VCaP (cell line): ENCODE results near the gene FAM185A.
"Not testable (repeated sequence)": the region's sequence is repeated elsewhere in the genome, so short reads cannot be mapped to it uniquely, and the experiment has no call there.

Experiments used
- H3K27ac ChIP-seq: fragments of 450-650 bp; 2 replicates; pipeline ENCODE4 v1.5.1; 2017
- CTCF ChIP-seq: fragments of 450-650 bp; conservative IDR thresholded peaks from 2 replicates; pipeline ENCODE4 v1.5.1; 2017; ENCODE audit warnings: mild to moderate bottlenecking, moderate library complexity

FAM185A gene

DNA sequence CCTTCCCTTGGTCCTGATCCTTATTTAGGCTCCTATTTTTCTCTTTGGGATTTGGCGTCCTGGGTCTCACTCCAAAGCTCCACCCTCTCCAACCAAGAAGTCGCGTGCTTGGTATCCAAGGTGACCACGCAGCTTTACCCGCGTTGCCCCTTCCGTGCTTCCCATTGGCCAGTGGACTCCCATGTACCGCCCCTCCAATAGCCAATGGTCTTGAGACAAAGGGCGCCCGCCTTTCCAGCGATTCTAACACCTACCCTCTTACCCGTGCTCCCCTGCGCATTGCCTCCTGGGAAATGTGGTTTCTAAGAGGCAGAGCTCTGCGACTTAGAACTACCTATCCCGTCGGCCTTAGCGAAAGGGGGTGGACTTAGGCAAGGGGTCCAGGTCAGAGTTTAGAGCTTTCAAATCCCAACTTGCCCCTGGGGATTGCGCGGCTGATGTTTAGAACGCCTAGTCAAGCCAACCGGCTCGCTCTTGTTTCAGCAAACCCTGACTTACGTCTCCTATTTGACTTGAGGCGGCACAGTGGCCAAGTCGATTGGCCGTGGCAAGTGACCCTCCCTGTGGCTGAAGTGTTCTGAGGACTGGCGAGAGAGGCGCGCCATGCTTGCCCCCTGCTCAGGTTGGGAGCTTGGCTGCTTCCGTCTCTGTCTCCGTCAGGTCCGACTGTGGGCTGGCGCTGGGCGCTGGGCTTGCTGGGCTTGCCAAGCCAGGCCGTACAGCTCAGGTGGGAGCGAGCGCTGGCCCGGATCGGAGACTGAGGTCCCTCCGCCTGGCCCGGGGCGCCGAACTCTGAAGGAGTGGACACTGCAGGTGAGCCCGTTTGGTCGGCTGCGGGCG is at the start of gene FAM185A:
Gene FAM185A (plus strand): TSS at position 395 of the 840 bp plus-strand sequence. CDS start 209 bp downstream, at position 604.
- peak within 1 kb of the TSS; percentile 60 for H3K27ac ChIP-seq

DNA sequence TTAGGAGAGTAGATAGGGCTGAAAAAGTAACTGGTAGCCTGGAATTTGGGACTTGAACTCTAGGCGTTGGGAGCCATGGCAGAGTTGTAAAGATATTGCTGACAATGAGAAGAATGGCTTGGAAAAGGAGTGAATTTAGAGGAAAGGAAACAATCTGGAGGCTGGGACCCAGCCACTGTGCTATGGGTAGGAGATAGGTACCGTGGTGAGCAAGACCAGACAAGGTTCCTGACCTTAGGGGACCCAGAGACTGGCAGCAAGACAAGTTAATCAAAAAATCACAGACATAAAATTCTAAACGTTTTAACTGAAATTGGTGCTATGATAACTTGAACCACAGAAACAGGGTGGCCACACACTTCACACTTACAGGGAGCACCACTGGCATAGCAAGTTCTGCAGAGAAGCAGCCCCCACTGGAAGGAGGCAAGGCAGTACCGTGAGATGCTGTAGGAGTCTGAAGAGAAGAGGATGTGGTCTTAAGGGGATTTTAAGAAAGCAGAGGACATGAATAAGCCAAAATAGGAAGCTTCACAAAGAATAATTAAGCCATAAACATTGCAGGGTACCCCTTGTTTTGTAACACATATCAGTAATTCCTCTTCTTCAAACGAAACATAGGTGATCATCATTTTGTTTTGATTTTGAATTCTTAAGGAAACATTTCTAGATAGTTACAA is 35.6 kb upstream of the FAM185A start:
- not testable (repeated sequence) for H3K27ac ChIP-seq

- H3K27ac ChIP-seq, result not testable (repeated sequence)
These were observed 35.1 kb upstream of the FAM185A start for GRCh38 chr7:102713691-102714080.

DNA sequence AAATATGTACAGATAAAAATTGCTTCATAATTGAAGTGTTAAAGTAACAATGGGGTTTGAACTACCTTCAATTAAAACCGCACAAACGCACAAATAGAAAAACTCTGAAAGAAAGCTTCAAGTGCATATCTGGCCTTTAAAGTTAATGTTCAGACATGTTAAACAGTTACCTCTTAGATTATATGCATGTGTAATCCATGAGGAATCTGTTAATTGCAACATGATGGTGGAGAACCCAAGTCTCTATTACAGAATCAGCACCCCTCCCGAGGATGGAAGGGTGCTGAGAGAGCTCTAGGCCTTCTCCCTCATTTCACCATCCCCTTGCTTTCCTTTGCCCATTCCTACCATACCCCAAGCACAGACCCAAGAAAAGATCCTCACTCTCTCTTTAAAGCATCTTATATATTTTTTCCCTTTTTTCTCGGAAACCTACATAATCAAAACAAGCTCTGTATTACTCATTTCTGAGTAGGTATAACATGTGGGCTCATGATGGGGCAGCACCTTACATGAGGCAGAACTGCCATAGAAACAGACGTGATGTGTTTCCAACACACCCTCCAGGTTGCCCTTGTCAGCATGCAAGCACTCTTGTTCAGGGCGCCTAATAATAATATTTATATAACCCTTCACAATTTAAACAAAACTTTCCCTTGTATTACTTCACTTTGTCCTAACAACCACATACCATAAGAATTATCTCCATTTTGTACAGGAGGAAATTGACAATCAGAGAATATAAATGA is 33.9 kb upstream of the FAM185A start:
- H3K27ac ChIP-seq, result not testable (repeated sequence)

DNA sequence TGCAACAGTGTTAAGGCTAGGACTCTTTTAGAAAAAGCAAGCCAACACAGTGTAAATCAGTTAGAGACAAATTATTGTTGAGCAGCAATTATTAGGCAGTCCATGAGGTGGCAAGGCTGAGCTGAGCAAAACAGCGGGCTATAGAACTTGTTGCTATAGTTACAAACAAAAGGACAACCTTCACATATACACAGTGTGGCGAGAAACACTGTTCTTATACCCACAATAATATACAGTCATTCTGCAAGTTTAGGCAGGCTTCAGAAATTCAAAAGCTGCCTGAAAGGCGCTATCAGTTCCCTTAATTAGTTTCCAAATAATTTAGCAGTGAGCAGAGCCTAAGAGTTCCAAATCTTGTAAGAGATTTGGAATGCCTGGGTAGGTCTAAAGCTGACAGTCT is 33.1 kb upstream of the FAM185A start:
- not testable (repeated sequence) for H3K27ac ChIP-seq
- peak; percentile 9; the same call in 1 of the 2 replicates for TF ChIP-seq CTCF

DNA sequence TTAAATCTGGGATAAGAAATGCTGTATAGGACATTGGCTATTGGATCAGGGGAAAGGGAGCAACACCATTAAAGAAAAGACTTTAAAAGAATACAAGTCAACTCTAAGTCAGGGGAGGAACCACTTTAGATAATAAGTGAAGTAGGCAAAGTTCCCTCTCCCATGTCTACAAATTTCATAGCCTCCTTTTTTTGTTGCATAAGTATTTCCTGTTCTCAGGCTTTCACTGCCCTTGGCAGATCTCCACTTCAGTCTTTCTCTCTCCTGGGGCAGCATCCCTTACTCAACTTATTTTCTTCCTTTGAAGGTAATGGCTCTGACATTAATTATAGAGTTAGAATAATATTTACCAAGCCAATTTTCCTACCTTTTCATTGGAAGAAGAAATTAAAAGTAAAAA is 30.3 kb upstream of the FAM185A start:
- not testable (repeated sequence) for H3K27ac ChIP-seq

DNA sequence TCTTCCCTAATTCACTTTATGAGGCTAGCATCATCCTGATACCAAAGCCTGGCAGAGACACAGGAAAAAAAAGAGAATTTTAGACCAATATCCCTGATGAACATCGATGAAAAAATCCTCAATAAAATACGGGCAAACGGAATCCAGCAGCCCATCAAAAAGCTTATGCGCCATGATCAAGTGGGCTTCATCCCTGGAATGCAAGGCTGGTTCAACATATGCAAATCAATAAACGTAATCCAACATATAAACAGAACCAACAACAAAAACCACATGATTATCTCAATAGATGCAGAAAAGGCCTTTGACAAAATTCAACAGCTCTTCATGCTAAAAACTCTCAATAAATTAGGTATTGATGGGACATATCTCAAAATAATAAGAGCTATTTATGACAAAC is 22.6 kb upstream of the FAM185A start:
- H3K27ac ChIP-seq, result not testable (repeated sequence)

GRCh38 chr7:102729670-102730069 is 19.1 kb upstream of the FAM185A start:
- not testable (repeated sequence) for H3K27ac ChIP-seq

GRCh38 chr7:102730431-102730830 is 18.4 kb upstream of the FAM185A start:
- not testable (repeated sequence) for H3K27ac ChIP-seq

- H3K27ac ChIP-seq, result not testable (repeated sequence)
These were observed 6.6 kb upstream of the FAM185A start for GRCh38 chr7:102742002-102742771.

- not testable (repeated sequence) for H3K27ac ChIP-seq
These were observed 4.9 kb upstream of the FAM185A start for GRCh38 chr7:102743861-102744260.

GRCh38 chr7:102745494-102746288 is 3.1 kb upstream of the FAM185A start:
- peak; percentile 26 for TF ChIP-seq CTCF

GRCh38 chr7:102749445-102749786 is 617 bp downstream of the FAM185A start:
- H3K27ac ChIP-seq, result peak overlapping the region; percentile 60

More at GRCh38 chr7:102745494-102746288, 3.1 kb upstream of the FAM185A start:
- H3K27ac ChIP-seq, result not testable (repeated sequence)
